ENCODE results near the gene SLU7.

The SLU7 gene

GRCh38 chr5:160463740-160464465, 45.0 kb upstream of the SLU7 start:
- Histone ChIP-seq H3K4me3 (replicated peaks; ENCODE audit: insufficient read depth, low read length) (no peak overlapping the region), H3K27me3 (ENCODE audit: insufficient read depth, poor library complexity, severe bottlenecking) (no peaks in the 10 kb centered on the region), H3K27ac (replicated peaks) (no peak overlapping the region)
- TF ChIP-seq REST (IDR thresholded peaks at IDR 0.05; ENCODE audit: insufficient replicate concordance, low read depth) = no peak
- TF ChIP-seq GABPA (IDR thresholded peaks at IDR 0.05; ENCODE audit: low read depth) = no peak
- TF ChIP-seq POLR2AphosphoS5 (IDR thresholded peaks at IDR 0.05; ENCODE audit: low read depth) = no peak
- TF ChIP-seq SPI1 (IDR thresholded peaks at IDR 0.05; ENCODE audit: borderline replicate concordance, low read depth) = no peak
- TF ChIP-seq, protein P1, sequence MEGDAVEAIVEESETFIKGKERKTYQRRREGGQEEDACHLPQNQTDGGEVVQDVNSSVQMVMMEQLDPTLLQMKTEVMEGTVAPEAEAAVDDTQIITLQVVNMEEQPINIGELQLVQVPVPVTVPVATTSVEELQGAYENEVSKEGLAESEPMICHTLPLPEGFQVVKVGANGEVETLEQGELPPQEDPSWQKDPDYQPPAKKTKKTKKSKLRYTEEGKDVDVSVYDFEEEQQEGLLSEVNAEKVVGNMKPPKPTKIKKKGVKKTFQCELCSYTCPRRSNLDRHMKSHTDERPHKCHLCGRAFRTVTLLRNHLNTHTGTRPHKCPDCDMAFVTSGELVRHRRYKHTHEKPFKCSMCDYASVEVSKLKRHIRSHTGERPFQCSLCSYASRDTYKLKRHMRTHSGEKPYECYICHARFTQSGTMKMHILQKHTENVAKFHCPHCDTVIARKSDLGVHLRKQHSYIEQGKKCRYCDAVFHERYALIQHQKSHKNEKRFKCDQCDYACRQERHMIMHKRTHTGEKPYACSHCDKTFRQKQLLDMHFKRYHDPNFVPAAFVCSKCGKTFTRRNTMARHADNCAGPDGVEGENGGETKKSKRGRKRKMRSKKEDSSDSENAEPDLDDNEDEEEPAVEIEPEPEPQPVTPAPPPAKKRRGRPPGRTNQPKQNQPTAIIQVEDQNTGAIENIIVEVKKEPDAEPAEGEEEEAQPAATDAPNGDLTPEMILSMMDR (IDR thresholded peaks at IDR 0.05; ENCODE audit: insufficient read depth, low read length) = no peak
- DNase-seq (ENCODE audit: low read depth in 1 of 2, low spot score in 1 of 2) = no peak

GRCh38 chr5:160463227-160463626, 44.3 kb upstream of the SLU7 start:
- TF ChIP-seq SPI1 (IDR thresholded peaks at IDR 0.05; ENCODE audit: borderline replicate concordance, low read depth) (no peak), GABPA (IDR thresholded peaks at IDR 0.05; ENCODE audit: low read depth) (no peak), POLR2AphosphoS5 (IDR thresholded peaks at IDR 0.05; ENCODE audit: low read depth) (no peak), REST (IDR thresholded peaks at IDR 0.05; ENCODE audit: insufficient replicate concordance, low read depth) (no peak)
- TF ChIP-seq, protein P1 (IDR thresholded peaks at IDR 0.05; ENCODE audit: insufficient read depth, low read length) = no peak
- H3K27ac ChIP-seq (replicated peaks) = no peak overlapping the region
- H3K4me3 ChIP-seq (replicated peaks; ENCODE audit: insufficient read depth, low read length) = no peak overlapping the region
- no peaks in the 10 kb centered on the region for H3K27me3 ChIP-seq (ENCODE audit: insufficient read depth, poor library complexity, severe bottlenecking)
- DNase-seq (ENCODE audit: low read depth in 1 of 2, low spot score in 1 of 2) = no peak

GRCh38 chr5:160462167-160462566, 43.3 kb upstream of the SLU7 start:
- no peak for DNase-seq (ENCODE audit: low read depth in 1 of 2, low spot score in 1 of 2)
- TF ChIP-seq SPI1 (IDR thresholded peaks at IDR 0.05; ENCODE audit: borderline replicate concordance, low read depth) = no peak
- TF ChIP-seq, protein P1 (IDR thresholded peaks at IDR 0.05; ENCODE audit: insufficient read depth, low read length) = no peak
- TF ChIP-seq GABPA (IDR thresholded peaks at IDR 0.05; ENCODE audit: low read depth) = no peak
- no peak for TF ChIP-seq REST (IDR thresholded peaks at IDR 0.05; ENCODE audit: insufficient replicate concordance, low read depth)
- no peak for TF ChIP-seq POLR2AphosphoS5 (IDR thresholded peaks at IDR 0.05; ENCODE audit: low read depth)
- Histone ChIP-seq H3K27me3 (ENCODE audit: insufficient read depth, poor library complexity, severe bottlenecking) (no peaks in the 10 kb centered on the region), H3K4me3 (replicated peaks; ENCODE audit: insufficient read depth, low read length) (no peak overlapping the region), H3K27ac (replicated peaks) (no peak overlapping the region)
